GM12875 (cell line): Measurements from ENCODE around the gene PCNX1.
"Not testable (repeated sequence)": the region's sequence is repeated elsewhere in the genome, so short reads cannot be mapped to it uniquely, and the experiment has no call there.

Experiments used
- H3K4me3 ChIP-seq: one replicate; pipeline ENCODE4 v1.5.1; 2011; ENCODE audit warnings: low read depth, low read length, control low read depth
- TF ChIP-seq, protein P1 (sequence below): IDR thresholded peaks from 2 replicates; pipeline ENCODE4 v1.5.1; 2011; ENCODE audit warnings: low read depth, mild to moderate bottlenecking, control low read depth, inconsistent platforms, low read length, moderate library complexity, borderline replicate concordance; ENCODE audit not compliant: insufficient read depth

The PCNX1 gene

DNA sequence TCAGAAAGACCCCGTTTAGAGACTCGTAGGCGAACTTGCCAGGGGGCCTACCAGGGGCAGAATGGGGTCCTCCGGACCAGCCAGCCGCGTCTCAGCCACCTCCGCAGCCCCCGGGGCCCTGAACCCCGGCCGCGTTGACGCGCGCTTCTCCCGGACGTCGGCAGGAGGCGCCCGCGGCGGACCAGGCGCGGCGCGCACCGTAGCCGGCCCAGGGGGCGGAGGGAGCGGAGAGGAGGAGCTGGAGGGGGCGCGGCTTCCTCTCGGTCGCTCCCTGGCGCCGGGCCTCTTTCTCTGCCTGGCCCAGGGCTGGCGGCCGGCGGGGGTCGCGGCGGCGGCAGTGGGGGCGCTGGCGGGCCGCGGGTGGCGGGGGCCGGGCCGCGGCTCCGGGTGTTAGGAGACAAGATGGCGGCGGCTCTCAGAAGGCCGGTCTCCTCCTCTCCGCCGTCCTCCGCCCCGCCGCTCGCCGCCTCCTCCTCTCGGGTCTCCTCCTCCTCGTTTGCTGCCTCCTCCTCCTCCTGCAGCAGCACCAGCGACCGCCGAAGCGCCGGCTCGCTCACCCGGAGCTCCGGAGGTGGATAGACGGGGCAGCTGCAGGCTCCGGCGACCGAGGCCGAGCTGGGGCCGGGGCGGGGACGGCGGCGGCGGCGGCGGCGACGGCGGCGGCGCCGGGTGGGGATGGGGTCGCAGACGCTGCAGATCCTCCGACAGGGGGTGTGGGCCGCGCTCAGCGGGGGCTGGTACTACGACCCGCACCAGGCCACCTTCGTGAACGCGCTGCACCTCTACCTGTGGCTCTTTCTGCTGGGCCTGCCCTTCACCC, at the start of gene PCNX1:
TSS of gene PCNX1 (plus strand) at position 284 of the 820 bp plus-strand sequence. CDS start at position 676, 392 bp downstream.
- TF ChIP-seq, protein P1, sequence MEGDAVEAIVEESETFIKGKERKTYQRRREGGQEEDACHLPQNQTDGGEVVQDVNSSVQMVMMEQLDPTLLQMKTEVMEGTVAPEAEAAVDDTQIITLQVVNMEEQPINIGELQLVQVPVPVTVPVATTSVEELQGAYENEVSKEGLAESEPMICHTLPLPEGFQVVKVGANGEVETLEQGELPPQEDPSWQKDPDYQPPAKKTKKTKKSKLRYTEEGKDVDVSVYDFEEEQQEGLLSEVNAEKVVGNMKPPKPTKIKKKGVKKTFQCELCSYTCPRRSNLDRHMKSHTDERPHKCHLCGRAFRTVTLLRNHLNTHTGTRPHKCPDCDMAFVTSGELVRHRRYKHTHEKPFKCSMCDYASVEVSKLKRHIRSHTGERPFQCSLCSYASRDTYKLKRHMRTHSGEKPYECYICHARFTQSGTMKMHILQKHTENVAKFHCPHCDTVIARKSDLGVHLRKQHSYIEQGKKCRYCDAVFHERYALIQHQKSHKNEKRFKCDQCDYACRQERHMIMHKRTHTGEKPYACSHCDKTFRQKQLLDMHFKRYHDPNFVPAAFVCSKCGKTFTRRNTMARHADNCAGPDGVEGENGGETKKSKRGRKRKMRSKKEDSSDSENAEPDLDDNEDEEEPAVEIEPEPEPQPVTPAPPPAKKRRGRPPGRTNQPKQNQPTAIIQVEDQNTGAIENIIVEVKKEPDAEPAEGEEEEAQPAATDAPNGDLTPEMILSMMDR, result peak; percentile 93
- peak within 1 kb of the TSS; percentile 95 for H3K4me3 ChIP-seq

DNA sequence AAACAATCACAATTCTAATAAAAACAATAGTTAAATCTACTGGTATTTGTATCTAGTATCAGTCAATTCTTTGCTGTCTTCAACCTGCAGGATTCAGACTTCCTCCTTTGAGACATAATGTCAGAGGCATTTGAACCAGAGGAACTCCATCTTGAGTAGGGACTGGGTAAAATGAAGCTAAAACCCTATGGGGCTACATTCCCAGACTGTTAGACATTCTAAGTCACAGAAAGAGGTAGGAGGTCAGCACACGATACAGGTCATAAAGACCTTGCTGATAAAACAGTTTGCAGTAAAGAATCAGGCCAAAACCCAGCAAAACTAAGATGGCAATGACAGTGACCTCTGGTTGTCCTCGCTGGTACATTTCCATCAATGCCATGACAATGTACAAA, 49.8 kb upstream of the PCNX1 start:
- TF ChIP-seq, protein P1, result no peak
- H3K4me3 ChIP-seq, result no peak overlapping the region

DNA sequence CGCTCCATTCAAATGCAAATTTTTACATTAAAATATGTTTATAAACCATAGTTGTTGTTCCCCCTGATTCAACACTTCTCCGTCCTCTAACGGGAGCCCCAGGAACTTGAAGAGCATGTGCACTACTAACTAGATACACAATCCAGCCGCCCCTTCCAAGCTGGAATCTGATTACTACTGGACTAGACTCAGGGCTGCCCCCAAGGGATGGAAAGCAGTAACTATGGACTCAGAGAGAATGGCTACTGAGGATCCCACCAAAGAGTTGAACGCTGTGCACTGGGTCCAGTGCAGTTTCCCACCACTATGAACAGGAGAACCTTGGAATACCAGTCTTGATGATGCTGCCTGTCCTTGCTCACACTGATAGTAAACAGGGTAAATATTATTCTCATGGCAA, 48.6 kb upstream of the PCNX1 start:
- TF ChIP-seq, protein P1, result no peak
- no peak overlapping the region for H3K4me3 ChIP-seq

DNA sequence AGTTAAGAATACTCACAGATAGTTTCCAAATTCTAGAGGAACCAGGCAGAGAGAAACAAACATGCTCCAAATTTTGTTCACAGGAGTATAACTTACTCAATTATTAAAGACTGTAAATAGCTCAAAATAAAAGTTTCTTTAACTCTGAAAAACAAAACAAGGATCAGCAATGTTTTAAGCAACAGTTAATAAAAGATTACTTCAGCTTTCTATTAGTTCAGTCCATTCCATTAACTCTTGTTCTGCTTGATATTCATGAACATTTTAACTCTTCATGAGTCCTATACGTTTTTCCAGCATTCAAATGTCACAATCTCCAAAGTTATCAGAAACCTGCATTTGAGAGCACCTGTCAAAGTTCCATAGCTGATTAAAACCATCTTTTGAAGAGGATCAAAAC, 40.3 kb upstream of the PCNX1 start:
- H3K4me3 ChIP-seq, result not testable (repeated sequence)

DNA sequence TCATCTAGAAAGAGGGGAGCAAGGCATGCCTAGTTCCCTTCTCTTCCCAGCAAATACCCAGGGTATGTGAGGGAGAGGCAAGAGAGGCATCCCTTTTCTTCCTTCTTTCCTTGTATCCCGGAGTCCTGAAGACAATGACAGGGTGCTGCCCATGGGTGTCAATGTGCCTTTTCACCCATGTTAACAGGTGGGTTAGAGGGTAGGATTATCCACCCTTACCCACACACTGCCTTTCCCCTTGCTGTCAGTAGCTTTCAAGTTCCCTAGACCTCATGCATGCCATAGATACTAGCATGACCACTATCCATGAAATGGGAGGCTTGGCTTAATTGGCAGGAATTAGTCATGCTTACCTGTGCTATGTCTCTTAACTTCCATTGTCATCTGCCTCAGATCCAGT, 36.3 kb upstream of the PCNX1 start:
- H3K4me3 ChIP-seq, result no peak overlapping the region
- TF ChIP-seq, protein P1, result no peak

DNA sequence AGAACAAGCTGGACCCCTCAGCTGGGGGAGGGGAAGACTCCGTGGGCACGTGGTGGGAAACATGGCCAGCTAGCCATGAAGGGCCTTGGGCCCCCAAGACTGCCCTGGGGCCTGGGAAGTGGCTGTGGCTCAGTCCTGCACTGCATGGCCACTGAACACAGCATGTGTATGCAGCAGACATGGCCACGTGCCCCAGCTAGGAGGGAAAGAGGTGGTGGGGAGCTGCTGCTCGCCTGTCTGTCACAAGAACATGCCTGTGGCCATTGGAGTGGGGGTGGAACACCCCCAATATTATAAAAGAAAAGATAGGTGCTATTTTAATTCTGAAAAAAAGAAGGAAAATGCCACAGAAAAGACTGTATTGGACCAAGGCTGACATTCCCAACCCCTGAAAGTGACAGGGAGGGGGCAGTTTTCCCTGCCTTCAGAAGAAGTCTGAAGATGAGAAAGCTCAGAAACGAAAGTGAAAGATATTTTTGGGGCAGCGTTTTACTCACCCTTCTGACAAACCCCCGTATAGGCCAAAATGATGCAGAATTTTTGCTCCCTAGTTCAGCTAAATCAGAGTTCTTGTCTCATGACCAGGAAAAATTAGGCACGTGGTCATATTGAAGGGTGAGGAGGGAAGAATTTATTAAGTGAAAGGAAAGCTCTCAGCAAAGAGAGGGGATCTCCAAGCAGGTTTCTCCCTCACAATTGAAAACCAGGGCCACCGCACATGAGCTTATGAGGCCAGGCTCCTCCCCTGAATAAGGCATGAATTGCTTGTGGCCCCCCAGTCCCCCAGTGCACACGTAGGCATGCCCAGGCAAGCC, 35.2 kb upstream of the PCNX1 start:
- H3K4me3 ChIP-seq, result no peak overlapping the region

DNA sequence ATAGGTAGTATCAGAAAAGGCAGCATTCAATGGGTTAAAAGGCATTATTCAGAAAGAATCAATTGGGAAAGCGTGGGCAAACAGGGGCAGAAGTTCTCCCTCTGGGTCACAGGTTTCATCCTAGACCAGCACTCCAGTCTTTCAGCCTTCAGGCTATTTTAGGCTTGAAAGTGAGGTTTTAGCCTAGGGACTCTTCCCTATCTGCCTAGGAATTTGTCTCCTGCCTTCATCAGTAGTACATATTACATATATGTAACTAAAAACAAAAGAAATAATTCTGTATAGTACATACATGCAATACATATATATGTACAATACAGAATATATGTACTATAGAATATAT, 34.6 kb upstream of the PCNX1 start:
- H3K4me3 ChIP-seq, result no peak overlapping the region
- TF ChIP-seq, protein P1, result no peak

More for the DNA sequence above, 35.2 kb upstream of the PCNX1 start:
- TF ChIP-seq, protein P1, result no peak
